ENCODE results near the gene FGF14.

FGF14 gene

DNA sequence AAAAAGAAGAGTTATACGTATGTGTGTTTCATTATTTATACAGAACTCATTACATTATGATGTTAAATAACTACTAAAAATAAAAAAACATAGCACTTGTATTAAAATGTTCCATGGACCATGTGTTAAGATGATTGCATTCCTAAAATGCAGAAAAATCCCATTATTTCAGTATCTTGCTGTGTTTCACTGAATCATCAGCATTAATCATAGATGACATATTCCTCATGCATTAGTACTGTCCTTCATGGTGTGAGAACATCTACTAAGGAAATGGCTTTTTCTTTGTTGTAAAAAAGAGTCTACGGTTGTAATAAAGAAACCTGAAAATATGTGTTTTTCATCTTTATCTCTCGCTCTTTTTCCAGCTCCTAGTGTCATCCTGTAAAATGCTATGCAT lies 416.5 kb downstream of the FGF14 start:
- no peak for DNase-seq (ENCODE audit: low read depth)

GRCh38 chr13:101982903-101983302 lies 418.9 kb downstream of the FGF14 start:
- no peak for DNase-seq (ENCODE audit: low read depth)

DNA sequence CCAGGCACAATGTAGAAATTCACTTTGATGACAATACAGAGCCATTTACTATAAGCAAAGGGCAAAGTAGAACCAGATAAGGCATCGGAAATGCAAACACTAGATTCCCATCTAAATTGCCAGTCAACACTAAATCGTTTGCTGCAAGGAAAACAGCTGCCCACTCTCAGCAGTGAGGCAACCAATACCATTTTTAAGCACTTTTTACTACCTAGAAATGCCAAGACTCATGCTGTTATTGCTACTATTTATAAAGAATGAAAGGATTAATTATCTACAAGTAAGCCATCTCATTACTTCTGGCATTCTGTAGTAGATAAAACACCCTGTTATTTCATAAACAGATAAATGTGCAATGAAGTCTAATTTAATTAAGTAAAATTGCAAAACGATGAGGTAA lies 422.0 kb downstream of the FGF14 start:
- no peak for DNase-seq (ENCODE audit: low read depth)

DNA sequence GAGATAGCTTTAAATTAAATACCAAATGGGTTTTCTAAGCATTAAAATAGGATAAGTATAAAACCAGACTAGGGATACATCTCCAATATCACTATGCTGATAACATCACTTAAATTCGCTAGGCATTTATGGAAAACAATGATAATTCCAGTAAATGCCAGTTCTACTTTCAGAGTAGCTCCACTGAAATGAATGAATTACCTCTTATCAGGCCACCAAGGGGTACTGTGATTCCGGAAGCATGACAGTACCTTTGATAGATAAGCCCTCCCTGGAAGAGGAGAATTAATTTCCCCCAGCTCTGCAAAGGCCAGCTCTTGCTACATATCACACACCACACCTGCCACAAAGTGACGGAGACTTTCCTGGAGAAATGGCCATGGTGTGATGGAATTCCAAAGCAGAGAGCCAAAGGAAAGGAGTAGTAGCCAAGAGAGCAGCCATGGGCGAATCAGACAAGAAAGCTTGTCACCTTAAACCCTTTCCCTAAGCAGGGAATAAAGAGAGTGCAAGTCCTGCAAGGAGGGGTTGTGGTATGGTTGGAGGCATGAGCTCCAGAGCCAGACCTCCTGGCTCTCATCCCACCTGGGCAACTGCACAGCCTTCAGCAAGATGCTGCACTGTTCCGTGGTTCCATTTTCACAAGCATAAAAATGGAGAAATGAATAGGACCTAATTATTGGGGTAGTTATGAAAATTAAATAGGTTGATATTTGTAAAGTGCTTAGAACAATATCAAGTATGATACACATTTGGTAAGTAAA lies 423.1 kb downstream of the FGF14 start:
- DNase-seq (ENCODE audit: low read depth), result no peak

GRCh38 chr13:101977475-101977874 lies 424.4 kb downstream of the FGF14 start:
- no peak for DNase-seq (ENCODE audit: low read depth)

GRCh38 chr13:101972191-101972590 lies 429.7 kb downstream of the FGF14 start:
- DNase-seq (ENCODE audit: low read depth), result no peak

GRCh38 chr13:101970341-101970740 lies 431.5 kb downstream of the FGF14 start:
- no peak for DNase-seq (ENCODE audit: low read depth)

DNA sequence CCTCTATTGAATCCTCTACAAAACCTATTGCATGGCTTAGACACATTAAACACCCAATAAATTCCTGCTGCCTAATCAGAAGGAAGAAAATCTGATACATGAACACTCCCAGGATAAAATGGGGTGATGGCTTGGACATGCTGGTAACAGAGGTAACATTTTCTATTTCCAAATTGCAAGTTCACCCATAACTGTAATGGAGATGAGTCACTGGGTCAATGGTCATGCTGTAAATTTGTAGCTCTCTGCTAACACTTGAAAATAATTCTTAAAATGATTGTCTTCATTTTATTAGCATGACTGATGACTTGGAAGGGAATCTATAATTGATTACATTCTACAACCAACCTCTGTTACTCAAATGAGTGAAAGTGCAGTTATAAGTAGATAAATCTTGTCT lies 434.1 kb downstream of the FGF14 start:
- no peak for DNase-seq (ENCODE audit: low read depth)

- no peak for DNase-seq (ENCODE audit: low read depth)
These were observed 434.6 kb downstream of the FGF14 start for GRCh38 chr13:101967216-101967615.

GRCh38 chr13:101965096-101965495 lies 436.8 kb downstream of the FGF14 start:
- no peak for DNase-seq (ENCODE audit: low read depth)

DNA sequence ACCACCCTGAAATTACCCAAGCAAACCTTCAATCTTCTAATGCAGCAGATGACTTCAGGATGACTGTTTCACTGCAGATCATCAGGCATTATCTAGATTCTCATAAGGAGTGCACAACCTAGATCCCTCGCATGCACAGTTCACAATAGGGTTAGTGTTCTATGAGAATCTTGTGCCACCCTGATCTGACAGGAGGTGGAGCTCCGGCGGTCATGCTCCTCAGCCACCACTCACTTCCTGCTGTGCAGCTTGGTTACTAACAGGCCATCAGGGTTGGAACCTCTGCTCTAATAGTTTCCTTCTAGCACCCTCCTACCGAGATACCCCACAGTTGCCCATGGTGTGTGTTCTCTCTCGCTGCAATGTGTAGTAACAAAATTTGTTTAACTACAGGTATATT lies 442.8 kb downstream of the FGF14 start:
- DNase-seq (ENCODE audit: low read depth), result no peak

- DNase-seq (ENCODE audit: low read depth), result no peak
These were observed 446.1 kb downstream of the FGF14 start for GRCh38 chr13:101955764-101956163.

DNA sequence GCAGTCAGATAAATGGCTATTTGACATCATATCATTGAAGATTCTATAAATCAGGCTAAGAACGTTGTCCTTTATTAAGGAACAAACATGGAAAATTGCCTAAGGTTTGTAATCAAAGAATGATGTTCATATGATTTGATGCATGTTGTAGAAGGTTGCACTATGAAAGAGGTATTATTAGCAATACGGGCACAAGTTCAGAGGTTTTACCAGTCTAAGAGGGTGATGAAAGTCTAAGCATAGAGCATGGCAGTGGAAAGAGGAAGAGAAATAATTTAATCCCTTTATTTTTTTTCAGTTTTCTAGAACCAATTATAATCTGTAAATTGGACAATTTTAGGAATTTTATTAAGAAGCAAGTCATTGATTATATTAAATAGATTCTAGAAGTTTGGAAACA lies 450.7 kb downstream of the FGF14 start:
- DNase-seq (ENCODE audit: low read depth), result no peak

DNA sequence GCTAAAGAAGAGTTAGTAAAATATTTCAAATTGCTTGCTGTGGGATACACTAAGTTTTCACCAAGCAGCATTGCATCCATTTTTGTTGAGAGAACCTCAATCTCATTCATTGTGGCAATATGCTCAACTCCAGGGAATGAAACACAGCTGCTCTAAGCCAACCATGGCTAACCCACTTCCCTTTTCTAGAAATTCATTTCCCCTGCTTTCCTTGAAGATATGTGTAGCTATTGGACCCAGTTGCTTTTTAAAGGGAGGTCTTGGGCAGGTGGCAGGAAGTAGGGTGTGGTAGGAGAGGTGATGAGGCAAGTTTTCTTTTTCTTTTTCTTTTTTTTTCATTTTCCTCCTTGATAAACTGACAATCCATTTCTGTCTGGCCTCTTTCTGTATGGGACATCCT lies 452.2 kb downstream of the FGF14 start:
- DNase-seq (ENCODE audit: low read depth), result no peak

GRCh38 chr13:101946401-101946800 lies 455.4 kb downstream of the FGF14 start:
- no peak for DNase-seq (ENCODE audit: low read depth)

DNA sequence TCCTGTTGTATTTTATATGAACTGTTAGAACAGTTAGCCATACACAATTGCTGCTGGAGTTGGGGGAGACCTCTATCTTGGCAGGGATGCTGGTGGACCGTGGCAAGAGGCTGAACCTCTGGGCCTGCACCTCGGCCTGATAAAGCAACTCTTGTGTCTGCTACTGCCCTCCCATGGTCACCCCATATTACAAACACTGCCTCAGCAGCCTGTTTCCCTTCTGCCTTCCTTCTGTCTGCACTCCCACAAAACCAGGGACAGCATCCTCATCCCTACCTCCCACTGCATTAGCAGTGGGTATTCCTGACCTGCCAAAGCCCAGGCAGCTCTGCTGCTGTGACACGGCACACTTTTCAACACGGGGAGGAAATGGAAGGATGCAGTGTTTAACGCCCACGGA lies 456.4 kb downstream of the FGF14 start:
- no peak for DNase-seq (ENCODE audit: low read depth)

DNA sequence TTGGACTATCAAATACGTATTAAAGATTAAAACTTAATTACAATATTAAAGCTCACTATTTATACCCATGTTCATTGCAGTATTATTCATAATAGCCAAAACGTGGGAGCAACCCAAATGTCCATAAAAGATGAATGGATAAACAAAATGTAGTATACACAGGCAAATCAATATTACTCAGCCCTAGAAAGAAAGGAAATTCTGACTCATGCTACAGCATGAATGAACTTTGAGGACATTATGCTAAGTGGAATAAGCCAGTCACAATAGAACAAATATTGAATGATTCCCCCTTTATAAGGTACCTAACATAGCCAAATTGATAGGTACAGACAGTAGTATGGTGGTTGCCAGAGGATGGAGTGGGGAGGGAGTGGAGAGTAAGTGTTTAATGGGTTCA lies 457.3 kb downstream of the FGF14 start:
- no peak for DNase-seq (ENCODE audit: low read depth)

DNA sequence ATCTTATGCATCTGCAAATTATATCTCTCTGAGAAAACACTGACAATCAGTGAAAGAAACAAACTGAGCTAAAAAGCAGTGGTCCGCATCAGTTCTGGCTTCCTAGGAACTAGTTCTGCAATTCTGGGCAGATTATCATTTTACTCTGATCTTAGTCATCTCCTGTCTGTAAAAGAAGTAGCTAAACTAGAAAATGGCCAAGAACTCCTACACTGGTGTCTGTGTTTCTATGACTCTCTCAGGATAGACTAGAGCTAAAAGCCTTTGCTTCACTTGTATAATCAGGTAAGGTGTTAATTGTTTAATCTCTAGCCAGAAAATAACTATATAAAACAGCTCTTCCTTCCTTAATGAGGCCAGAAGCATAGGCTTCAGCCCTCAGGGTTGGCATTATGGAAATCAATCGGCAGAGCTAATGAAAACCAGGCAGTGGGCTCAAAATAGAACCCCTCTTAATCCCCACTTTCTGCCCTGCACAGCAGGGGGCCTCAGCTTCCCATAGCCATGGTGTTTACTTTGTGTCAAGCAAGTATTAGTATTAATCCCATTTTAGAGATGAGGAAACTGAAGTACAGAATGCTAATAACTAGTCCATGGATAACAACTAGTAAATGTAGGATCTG lies 459.2 kb downstream of the FGF14 start:
- DNase-seq (ENCODE audit: low read depth), result no peak

DNA sequence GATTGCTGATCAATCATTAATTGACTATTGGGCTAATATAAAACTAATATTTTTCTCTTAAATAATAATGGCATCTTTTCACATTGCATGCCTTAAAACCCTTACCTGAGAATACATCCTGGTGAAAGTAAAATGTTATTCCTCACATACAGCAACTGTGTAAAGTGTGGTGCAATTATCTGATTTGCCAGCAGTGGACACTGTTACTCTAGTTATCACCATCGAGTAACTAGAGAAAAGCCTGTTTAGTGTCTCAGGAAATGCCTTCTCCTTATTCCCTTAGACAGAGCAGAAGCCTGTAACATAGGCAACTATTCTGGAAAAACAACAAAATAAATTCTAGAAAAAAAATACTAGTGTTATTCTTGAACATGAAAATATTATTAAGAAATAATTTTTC lies 459.8 kb downstream of the FGF14 start:
- DNase-seq (ENCODE audit: low read depth), result no peak

- DNase-seq (ENCODE audit: low read depth), result no peak
These were observed 460.6 kb downstream of the FGF14 start for GRCh38 chr13:101941095-101941783.

- DNase-seq (ENCODE audit: low read depth), result no peak
These were observed 462.5 kb downstream of the FGF14 start for GRCh38 chr13:101939370-101939769.

DNA sequence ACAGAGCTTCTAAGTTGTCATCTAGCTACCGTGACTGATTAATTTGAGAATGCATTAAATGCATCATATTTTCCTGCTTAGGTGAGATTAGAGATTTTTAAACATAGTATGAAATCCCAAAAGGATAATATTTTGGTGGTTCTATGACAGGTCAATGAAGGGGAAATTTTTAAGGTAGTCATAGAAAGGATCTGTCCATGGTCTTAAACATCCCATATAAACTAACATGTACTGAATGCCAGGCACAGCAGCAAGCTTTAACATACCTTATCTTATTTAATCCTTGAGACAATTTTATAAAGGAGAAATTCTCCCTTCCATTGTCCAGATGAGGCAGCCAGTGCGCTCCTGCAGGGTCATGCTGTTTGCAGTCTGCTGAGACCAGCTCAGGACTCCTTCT lies 466.0 kb downstream of the FGF14 start:
- DNase-seq (ENCODE audit: low read depth), result no peak

DNA sequence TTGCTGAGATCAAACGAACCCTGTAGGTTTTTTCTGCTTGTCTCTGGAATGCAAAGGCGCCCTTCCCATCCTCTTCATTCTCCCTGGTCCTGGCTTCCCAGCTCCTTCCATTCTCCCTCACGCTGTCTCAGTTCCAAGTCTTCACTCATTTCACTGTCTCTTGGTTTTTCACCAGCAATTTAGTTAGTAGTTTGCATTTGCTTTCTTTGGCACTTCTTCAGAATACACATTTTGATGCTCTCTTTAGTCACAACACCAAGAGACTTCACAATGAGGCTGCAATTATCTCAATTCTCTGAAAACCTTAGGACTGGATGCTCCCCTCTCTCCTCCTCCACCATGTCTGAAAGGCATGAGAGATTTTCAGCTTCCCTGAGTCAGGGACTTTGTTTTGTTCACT lies 470.7 kb downstream of the FGF14 start:
- no peak for DNase-seq (ENCODE audit: low read depth)
